Measurements from ENCODE around the gene TMTC1.

TMTC1 gene

DNA sequence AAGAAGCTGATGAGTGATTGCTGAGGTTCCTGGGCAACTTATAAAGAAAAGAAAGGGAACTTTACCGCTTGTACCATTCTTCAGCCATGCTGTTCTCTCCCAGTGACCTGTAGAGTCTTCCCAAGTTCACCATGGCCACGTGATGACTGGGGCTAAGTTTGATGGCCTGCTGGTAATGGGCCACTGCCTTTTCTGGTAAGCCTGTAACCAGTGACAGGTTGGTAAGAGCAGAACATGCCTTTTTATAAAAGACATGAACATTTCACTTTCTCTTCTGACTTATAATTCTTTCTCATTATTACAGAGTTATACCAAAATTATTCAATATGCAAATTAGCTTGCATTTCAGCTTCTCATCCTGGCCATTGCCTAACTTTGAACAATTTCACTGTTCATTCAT, 265.3 kb downstream of the TMTC1 start:
- no peak for DNase-seq

DNA sequence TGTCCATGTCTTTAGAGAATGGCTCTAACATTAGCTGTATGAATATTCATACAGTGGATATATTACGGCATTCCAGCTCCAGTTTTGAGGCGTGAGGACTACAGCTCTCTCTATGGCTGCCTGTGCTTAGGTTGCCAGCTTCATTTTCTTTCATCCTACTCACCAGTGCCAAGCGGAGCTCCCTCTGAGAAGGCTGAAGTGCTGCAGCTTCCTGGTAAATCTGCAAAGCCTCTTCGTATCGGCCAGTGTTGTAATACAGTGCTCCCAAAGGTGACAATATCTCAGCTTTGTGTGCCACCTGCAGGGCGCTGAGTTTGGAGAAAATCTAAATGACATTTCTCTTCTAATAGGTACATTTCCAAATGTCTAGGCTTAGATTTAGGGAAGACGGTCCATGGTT, 266.5 kb downstream of the TMTC1 start:
- no peak for DNase-seq

DNA sequence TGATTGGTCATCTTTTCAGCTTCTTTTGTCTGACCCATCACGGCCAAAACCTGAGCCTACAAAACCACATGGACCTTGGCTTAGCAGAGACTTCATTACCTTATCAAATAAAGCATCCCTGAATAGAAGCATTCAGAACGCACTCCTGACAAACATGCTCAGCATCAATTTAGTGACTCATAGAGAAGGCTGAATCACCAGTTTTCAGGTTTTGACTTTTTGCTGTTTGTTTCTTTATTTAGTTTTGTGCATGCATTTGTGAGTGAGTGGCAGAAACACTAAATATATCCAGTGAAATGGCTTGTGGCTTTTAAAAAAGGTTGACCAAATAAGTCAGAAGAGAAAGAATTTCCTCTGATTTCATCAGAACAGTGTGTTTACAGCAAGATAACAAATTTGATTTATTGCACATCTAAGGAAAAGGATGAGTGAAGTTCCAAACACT, 267.3 kb downstream of the TMTC1 start:
- no peak for DNase-seq

DNA sequence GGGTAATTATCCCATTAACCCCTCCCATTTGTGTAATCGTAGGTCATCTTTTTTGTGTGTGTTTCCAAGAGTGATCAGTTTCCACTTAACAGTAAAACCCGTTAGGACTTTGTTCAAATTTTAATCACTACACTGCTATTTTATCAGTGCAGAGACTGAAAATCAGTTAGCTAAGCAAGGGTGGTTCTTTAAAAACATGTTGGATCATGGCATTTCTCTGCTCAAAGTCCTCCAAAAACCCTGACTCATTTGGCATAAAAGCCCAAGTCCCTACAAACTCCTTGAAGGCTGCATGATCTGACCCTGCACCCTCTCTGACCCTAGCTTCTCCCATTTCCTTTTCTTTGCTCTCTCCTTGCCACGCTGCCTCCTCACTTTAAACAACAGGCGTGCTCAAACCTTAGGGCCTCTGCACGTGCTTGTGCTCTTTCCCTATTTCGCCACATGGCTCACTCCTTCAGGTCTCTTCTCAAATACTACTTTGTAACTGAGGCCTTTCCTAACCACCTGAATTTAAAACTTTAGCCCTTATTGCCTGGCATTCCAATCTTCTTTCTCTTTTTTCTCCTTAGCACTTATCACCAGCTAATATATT, 273.1 kb downstream of the TMTC1 start:
- no peak for DNase-seq

DNA sequence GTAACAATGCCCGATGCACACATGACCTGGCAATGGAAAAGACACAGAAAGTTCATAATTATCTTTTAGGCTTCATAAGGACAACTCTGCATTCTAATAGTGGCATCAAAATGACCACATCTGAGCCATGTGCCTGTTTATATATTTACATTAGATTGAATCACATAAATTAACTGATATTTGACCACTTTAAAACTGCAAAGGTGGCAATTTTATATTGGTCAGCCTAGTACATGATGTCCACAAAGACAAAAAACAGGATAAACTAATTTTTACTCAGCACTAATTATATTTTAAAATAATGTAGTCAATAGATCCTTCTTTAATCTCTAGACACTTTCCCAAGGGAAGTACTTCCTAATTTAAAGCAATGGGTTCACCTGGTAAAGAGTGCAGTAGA, 274.2 kb downstream of the TMTC1 start:
- no peak for DNase-seq

DNA sequence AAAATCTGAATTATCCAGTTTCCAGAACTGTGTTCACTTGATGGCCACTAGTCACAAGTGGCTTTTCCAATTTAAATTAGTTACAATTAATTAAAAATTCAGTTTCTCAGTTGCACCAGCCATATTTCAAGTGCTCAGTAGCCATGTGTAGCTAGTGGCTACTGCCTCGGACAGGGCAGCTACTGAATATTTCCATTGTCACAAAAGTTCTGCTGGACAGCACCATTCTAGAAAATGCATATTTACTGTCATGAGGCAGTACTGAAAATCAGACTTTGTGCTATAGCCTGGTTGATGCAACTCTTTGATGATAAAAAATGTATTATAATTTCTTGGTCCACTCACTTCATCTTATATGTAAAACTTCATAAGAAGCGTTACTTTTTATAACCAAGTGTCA, 274.8 kb downstream of the TMTC1 start:
- no peak for DNase-seq

DNA sequence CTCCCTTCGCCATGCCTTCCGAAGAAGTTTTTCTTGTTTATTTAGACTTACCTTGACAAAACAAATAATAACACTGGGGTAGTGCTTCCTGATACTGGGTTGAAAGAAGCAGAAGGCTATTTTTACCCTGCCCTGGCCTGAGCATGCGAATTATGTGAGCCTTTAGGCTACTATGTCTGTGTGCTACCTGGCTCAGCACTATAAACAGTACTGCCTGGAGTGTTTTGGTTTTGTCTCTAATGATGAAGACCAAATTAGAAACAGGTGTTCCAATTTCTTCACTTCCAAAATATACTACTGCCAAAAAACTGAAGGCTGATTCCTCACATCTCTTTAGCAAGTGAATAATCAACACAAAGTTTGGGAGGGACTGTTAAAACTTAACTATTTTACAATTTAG, 278.6 kb downstream of the TMTC1 start:
- no peak for DNase-seq

DNA sequence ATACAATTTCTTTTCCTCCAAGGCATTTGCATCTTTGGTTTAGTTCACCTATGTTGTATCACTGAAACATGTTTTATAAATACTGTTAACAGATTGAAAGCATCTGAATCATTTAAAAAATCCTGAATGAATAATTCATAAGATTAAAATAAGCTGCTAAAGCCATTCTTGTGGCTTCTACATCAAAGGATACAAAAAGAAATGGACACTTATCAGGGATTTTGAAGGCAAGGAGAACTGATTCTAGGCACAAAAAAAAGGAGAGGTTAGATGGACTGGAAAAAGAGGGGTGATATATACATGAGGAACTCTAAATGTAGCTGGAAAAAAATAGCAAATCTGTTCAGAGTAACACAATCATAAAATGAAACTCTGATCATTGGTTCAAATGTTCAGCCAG, 280.5 kb downstream of the TMTC1 start:
- no peak for DNase-seq

DNA sequence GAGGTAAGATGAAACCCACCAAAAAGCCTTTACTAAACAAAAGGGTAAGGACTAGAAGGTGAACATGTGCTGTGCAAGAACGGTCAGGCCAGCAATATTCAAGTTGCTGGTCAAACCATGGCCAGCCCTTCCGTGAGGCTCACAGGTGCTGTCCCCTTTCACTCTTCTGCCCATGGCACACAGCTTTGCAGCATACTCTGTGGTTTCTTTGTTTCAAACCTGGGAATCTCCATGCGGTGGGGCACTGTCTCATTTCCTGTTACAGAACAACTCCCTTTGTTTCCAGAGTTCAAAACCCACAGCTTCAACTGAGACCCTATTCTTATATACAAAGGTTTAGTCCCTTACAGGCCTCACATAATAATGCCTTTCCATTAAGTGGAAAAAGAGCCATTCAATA, 284.5 kb downstream of the TMTC1 start:
- no peak for DNase-seq

DNA sequence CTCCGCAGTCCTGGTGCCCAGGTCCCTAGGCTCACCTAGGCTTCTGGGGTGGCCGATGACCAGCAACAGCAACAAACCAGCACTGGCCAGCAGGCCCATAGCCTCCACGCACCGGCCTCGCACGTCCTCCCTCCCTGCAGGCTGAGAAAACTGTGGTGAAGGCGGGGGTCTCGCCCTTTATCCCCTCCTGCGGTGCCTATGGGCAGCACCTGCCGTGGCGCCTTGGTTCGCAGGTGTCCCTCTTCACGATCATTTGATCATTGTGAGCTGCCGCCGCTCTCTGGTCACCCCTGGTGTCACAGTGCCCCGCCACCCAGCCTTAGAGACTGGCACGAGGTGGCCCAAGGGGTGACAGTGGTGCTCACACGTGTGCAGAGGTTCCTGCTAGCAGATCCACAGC, 286.2 kb downstream of the TMTC1 start, which contains the start of gene OVCH1:
Gene OVCH1 (minus strand): TSS at position 99 of the 400 bp plus-strand sequence. CDS start 0 bp downstream, at position 99.
- no peak for DNase-seq

DNA sequence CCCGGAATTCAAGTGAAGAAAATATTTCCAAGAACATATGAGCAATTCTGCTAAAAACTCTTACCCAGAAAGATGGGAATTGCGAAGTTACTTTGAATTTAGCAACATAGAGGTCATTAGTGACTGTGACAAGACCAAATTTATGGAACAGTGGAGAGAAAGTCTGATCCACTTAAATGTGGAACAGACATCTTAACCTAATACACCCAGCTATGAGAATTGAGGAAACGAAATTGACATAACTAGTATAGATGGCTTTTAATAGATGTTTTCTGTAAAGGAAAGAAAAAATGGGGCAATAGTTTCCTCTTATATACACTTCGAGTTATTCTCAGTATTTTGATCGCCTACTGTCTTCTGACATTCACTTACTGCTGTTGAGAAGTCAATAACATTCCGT, 290.9 kb downstream of the TMTC1 start:
- DNase-seq = no peak

DNA sequence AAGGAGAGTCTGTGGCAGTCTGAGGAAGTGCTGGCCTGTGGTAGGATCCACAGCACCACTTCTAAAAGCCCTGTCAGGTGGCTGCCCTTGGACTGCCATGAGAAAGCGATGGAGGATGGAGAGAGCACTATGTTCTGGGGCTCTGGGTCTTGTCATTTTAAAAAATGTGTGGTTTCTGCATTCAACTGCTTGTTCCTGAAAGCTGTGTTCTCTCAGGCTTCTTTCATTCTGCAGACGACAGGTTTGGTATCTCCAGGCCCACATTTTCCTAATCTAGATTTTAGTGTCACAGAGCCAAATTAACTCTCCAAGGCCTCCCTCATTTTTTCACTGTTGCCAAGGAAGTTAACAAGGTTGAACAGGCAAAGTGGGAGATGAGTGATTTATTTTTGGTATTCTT, 296.8 kb downstream of the TMTC1 start:
- DNase-seq = no peak

DNA sequence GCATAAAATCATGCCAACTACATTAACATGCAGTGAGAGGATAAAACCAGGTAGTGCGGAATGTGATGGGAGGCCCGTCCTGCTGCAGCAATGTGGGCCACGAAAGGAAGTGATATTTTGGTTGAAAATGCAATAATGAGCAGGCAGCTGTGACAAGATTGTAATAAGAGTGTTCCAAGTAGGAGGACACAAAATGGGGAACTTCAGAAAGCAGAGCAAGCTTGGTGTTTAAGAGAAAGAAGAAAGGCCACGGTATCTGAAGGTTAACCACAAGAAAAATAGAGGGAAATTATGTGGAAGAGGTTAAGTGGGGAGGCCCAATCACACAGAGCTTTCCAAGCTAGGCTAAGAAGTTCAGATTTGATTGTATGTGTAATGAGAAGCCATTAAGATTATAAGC, 320.5 kb downstream of the TMTC1 start:
- DNase-seq = no peak

DNA sequence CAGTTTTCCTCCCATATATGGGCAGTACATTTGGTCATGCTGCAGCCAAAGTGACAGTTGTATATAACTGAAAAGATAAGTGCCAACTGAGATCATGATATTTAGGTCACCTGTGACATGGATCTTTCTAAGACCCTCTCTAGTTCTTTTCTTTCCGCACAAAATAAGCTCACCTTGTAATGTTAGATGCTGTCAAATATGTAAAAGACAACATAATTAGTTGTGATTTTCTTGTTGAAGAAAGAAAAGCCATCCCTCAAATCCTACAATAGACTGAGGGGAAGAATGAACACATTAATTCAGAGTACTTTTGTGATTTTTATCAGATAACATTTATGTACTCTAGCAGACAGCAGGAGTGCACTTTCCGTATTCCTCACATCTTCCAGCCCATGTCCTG, 323.7 kb downstream of the TMTC1 start:
- DNase-seq = no peak

DNA sequence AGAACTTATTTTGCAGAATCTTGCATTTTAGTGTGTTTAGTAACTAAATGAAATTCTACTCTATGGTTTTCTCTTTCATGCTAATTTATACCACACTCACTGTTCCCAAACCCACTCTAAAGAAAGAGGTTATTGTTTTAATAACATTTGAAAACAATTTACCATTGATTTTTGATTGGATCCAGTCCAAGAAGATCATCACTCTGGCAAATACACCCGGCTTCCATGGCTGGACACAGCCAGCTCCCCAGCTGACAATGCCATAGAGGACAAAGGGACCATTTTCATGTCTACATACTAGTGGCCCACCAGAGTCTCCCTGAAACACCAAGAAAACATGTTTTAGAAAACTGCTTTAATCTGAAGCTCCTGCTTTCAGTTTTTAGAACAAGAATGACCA, 328.7 kb downstream of the TMTC1 start:
- DNase-seq = peak; percentile 7

DNA sequence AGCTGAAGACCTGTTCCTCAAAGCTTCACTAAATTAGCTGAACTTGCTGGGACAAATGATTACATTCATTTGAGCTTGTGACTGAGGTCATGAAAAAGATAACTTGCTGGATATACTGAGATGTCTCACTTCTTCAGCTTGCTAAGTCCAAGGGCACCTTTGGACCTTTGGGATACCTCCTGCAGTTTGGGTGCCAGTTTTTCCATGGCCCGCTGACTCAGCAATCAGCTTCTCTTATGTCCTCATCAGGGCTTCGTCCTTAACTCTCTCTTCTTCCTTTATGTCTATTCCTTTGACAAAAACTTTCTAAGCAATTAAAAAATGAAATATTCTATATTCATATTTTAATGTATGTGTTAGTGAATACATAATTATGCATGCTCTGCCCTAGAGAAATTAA, 331.9 kb downstream of the TMTC1 start:
- no peak for DNase-seq

Measured in NCI-H1092 treated with DMSO at 0.1 percent for 48 hours (cell line).